Hematopoietic multipotent progenitor cell treated with erythropoietin and hydrocortisone succinate and interleukin-3 and kit ligand, for 6 days (in vitro differentiated cells): ENCODE results near the gene CYP2E1.
"Not testable (repeated sequence)": the region's sequence is repeated elsewhere in the genome, so short reads cannot be mapped to it uniquely, and the experiment has no call there.

ENCODE experiments used
- DNase-seq: peaks from one replicate; pipeline ENCODE4 v3.0.0-alpha.2; 2015

Gene CYP2E1

GRCh38 chr10:133577037-133577436 is 49.9 kb downstream of the CYP2E1 start:
- DNase-seq: not testable (repeated sequence)
